ENCODE measurements around the gene MALL.
"Not testable (repeated sequence)": the region's sequence is repeated elsewhere in the genome, so short reads cannot be mapped to it uniquely, and the experiment has no call there.

The MALL gene

DNA sequence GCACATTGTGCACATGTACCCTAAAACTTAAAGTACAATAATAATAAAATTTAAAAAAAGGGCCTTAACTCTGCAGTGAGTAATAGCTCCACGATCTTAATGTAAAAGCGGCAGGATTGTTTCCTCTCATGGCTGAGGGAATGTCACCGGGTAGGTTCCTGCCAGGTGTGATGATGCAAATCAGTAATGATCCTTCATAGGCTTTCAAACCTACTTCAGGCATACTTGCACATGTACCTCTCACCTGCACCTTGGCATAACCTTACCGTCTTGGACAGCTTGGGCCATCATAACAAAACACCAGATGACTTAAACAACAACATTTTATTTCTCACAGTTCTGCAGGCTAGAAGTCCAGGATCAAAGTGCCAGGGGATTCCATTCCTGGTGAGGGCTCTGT is 39.7 kb downstream of the MALL start:
- H3K4me1 ChIP-seq (ENCODE audit: control extremely low read depth in 1 of 4, control insufficient read depth in 4 of 4, insufficient read depth in 4 of 4, low read length in 3 of 4); H3K4me3 ChIP-seq (ENCODE audit: control insufficient read depth in 1 of 7, extremely low read depth in 1 of 7, insufficient read depth in 4 of 7, low read depth in 2 of 7, low read length in 6 of 7); H3K9me3 ChIP-seq (ENCODE audit: control extremely low read depth in 1 of 5, control insufficient read depth in 4 of 5, insufficient read depth in 2 of 5, low read depth in 1 of 5, low read length in 4 of 5); H3K36me3 ChIP-seq (ENCODE audit: control insufficient read depth in 4 of 4, insufficient read depth in 4 of 4, low read length in 3 of 4); H3K27me3 ChIP-seq (replicated peaks in 2 of 5; ENCODE audit: control insufficient read depth in 4 of 5, insufficient read depth in 5 of 5, low read length in 4 of 5); POLR2A ChIA-PET; H3K27ac ChIP-seq (ENCODE audit: insufficient read depth in 1 of 2, low read depth in 1 of 2, low read length in 2 of 2, poor library complexity in 1 of 2, severe bottlenecking in 2 of 2); CTCF ChIA-PET; DNase-seq: not testable (repeated sequence)
- WGBS (ENCODE audit: insufficient coverage) = no CpG with 5 or more reads among the region's 4 CpGs

DNA sequence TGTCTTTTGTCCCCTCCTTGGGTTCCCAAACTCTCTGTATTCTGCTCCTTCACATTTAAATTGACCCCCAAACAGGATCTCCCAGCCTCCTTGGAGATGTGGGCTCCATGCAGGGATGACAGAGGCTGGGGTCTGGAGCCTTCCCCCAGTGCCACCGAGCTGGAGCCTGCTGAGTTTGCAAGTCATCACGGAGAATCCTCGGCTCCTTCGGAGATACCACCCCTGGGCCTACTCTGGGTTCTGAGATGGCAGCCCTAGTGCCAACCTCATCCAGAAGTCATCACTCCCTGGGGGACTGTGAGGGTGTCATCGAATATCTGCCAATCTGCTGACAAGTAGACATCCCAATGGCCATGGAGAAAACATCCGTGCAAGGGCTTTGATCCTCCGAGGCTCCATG is 45.8 kb downstream of the MALL start:
- H3K4me3 ChIP-seq (ENCODE audit: control insufficient read depth in 1 of 7, extremely low read depth in 1 of 7, insufficient read depth in 4 of 7, low read depth in 2 of 7, low read length in 6 of 7); H3K27me3 ChIP-seq (replicated peaks in 2 of 5; ENCODE audit: control insufficient read depth in 4 of 5, insufficient read depth in 5 of 5, low read length in 4 of 5); H3K27ac ChIP-seq (ENCODE audit: insufficient read depth in 1 of 2, low read depth in 1 of 2, low read length in 2 of 2, poor library complexity in 1 of 2, severe bottlenecking in 2 of 2); DNase-seq; H3K36me3 ChIP-seq (ENCODE audit: control insufficient read depth in 4 of 4, insufficient read depth in 4 of 4, low read length in 3 of 4); CTCF ChIA-PET; POLR2A ChIA-PET; H3K4me1 ChIP-seq (ENCODE audit: control extremely low read depth in 1 of 4, control insufficient read depth in 4 of 4, insufficient read depth in 4 of 4, low read length in 3 of 4); H3K9me3 ChIP-seq (ENCODE audit: control extremely low read depth in 1 of 5, control insufficient read depth in 4 of 5, insufficient read depth in 2 of 5, low read depth in 1 of 5, low read length in 4 of 5): not testable (repeated sequence)
- WGBS (ENCODE audit: insufficient coverage) = no CpG with 5 or more reads among the region's 7 CpGs

- H3K4me1 ChIP-seq (ENCODE audit: control extremely low read depth in 1 of 4, control insufficient read depth in 4 of 4, insufficient read depth in 4 of 4, low read length in 3 of 4); POLR2A ChIA-PET; H3K27ac ChIP-seq (ENCODE audit: insufficient read depth in 1 of 2, low read depth in 1 of 2, low read length in 2 of 2, poor library complexity in 1 of 2, severe bottlenecking in 2 of 2); H3K9me3 ChIP-seq (ENCODE audit: control extremely low read depth in 1 of 5, control insufficient read depth in 4 of 5, insufficient read depth in 2 of 5, low read depth in 1 of 5, low read length in 4 of 5); H3K36me3 ChIP-seq (ENCODE audit: control insufficient read depth in 4 of 4, insufficient read depth in 4 of 4, low read length in 3 of 4); CTCF ChIA-PET; DNase-seq; H3K4me3 ChIP-seq (ENCODE audit: control insufficient read depth in 1 of 7, extremely low read depth in 1 of 7, insufficient read depth in 4 of 7, low read depth in 2 of 7, low read length in 6 of 7); H3K27me3 ChIP-seq (replicated peaks in 2 of 5; ENCODE audit: control insufficient read depth in 4 of 5, insufficient read depth in 5 of 5, low read length in 4 of 5): not testable (repeated sequence)
- WGBS (ENCODE audit: insufficient coverage) = no CpG with 5 or more reads among the region's 3 CpGs
These were observed 47.5 kb downstream of the MALL start for GRCh38 chr2:110068153-110068552.

DNA sequence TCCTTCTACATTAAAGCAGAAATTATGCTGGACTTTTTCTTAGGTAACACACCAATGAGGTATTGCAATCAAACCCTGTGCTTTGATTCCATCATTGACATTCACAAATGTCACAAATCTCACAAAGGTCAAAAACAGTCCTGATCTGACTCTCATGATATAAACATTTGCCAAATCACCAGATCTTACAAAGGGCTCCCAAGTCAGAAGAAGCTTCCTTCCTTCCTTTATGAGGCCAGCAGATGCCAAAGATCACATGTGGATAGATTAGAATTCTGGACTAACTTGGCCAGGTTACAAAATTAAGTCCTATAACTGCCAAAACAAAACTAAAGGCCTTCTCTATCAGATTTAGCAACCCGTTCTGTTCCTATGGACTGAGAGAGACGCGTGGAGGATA is 53.3 kb downstream of the MALL start:
- WGBS (ENCODE audit: insufficient coverage) = no CpG with 5 or more reads among the region's 3 CpGs
- CTCF ChIA-PET; POLR2A ChIA-PET; H3K27me3 ChIP-seq (replicated peaks in 2 of 5; ENCODE audit: control insufficient read depth in 4 of 5, insufficient read depth in 5 of 5, low read length in 4 of 5); H3K9me3 ChIP-seq (ENCODE audit: control extremely low read depth in 1 of 5, control insufficient read depth in 4 of 5, insufficient read depth in 2 of 5, low read depth in 1 of 5, low read length in 4 of 5); DNase-seq; H3K4me3 ChIP-seq (ENCODE audit: control insufficient read depth in 1 of 7, extremely low read depth in 1 of 7, insufficient read depth in 4 of 7, low read depth in 2 of 7, low read length in 6 of 7); H3K27ac ChIP-seq (ENCODE audit: insufficient read depth in 1 of 2, low read depth in 1 of 2, low read length in 2 of 2, poor library complexity in 1 of 2, severe bottlenecking in 2 of 2); H3K4me1 ChIP-seq (ENCODE audit: control extremely low read depth in 1 of 4, control insufficient read depth in 4 of 4, insufficient read depth in 4 of 4, low read length in 3 of 4); H3K36me3 ChIP-seq (ENCODE audit: control insufficient read depth in 4 of 4, insufficient read depth in 4 of 4, low read length in 3 of 4): not testable (repeated sequence)

GRCh38 chr2:110060550-110060949 is 55.1 kb downstream of the MALL start:
- WGBS (ENCODE audit: insufficient coverage) = no CpG with 5 or more reads among the region's 2 CpGs
- H3K27me3 ChIP-seq (replicated peaks in 2 of 5; ENCODE audit: control insufficient read depth in 4 of 5, insufficient read depth in 5 of 5, low read length in 4 of 5); H3K4me1 ChIP-seq (ENCODE audit: control extremely low read depth in 1 of 4, control insufficient read depth in 4 of 4, insufficient read depth in 4 of 4, low read length in 3 of 4); H3K4me3 ChIP-seq (ENCODE audit: control insufficient read depth in 1 of 7, extremely low read depth in 1 of 7, insufficient read depth in 4 of 7, low read depth in 2 of 7, low read length in 6 of 7); H3K36me3 ChIP-seq (ENCODE audit: control insufficient read depth in 4 of 4, insufficient read depth in 4 of 4, low read length in 3 of 4); POLR2A ChIA-PET; H3K9me3 ChIP-seq (ENCODE audit: control extremely low read depth in 1 of 5, control insufficient read depth in 4 of 5, insufficient read depth in 2 of 5, low read depth in 1 of 5, low read length in 4 of 5); CTCF ChIA-PET; H3K27ac ChIP-seq (ENCODE audit: insufficient read depth in 1 of 2, low read depth in 1 of 2, low read length in 2 of 2, poor library complexity in 1 of 2, severe bottlenecking in 2 of 2); DNase-seq: not testable (repeated sequence)

DNA sequence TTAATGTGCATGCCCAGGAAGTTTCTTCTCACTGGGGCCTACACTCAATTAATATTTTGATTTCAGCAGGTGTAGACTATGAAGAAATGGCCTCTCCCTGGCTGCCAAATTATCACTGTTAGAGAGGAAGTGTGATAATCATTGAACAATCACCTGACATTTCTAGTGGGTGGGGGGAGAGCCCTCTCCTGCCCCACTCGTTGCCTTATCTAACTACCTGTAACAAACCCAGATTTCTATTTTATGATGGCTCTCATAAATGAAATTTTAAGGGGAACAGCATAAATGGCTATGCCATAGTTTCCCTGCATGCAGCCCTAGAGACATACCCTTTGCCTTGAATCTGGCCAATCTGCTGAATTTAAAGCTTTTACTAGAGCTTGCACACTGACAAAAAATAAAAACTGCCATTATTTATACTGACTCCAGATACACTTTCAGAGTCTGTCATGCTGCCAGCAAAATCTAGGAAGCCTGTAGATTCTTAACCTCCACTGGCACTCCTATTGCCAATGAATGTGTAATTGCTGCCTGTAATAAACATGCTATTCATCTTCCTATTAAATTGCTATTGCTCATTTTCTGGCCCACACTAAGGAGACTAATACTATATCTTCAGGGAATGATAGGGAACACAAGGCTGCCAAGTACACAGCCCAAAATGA is 55.8 kb downstream of the MALL start:
- WGBS (ENCODE audit: insufficient coverage) = no CpG with 5 or more reads among the region's 1 CpG
- H3K27ac ChIP-seq (ENCODE audit: insufficient read depth in 1 of 2, low read depth in 1 of 2, low read length in 2 of 2, poor library complexity in 1 of 2, severe bottlenecking in 2 of 2); POLR2A ChIA-PET; H3K27me3 ChIP-seq (replicated peaks in 2 of 5; ENCODE audit: control insufficient read depth in 4 of 5, insufficient read depth in 5 of 5, low read length in 4 of 5); DNase-seq; H3K4me1 ChIP-seq (ENCODE audit: control extremely low read depth in 1 of 4, control insufficient read depth in 4 of 4, insufficient read depth in 4 of 4, low read length in 3 of 4); H3K4me3 ChIP-seq (ENCODE audit: control insufficient read depth in 1 of 7, extremely low read depth in 1 of 7, insufficient read depth in 4 of 7, low read depth in 2 of 7, low read length in 6 of 7); H3K9me3 ChIP-seq (ENCODE audit: control extremely low read depth in 1 of 5, control insufficient read depth in 4 of 5, insufficient read depth in 2 of 5, low read depth in 1 of 5, low read length in 4 of 5); CTCF ChIA-PET; H3K36me3 ChIP-seq (ENCODE audit: control insufficient read depth in 4 of 4, insufficient read depth in 4 of 4, low read length in 3 of 4): not testable (repeated sequence)

GRCh38 chr2:110059009-110059693 is 56.5 kb downstream of the MALL start:
- WGBS (ENCODE audit: insufficient coverage) = no CpG with 5 or more reads among the region's 11 CpGs
- POLR2A ChIA-PET; DNase-seq; H3K36me3 ChIP-seq (ENCODE audit: control insufficient read depth in 4 of 4, insufficient read depth in 4 of 4, low read length in 3 of 4); H3K4me3 ChIP-seq (ENCODE audit: control insufficient read depth in 1 of 7, extremely low read depth in 1 of 7, insufficient read depth in 4 of 7, low read depth in 2 of 7, low read length in 6 of 7); H3K9me3 ChIP-seq (ENCODE audit: control extremely low read depth in 1 of 5, control insufficient read depth in 4 of 5, insufficient read depth in 2 of 5, low read depth in 1 of 5, low read length in 4 of 5); H3K27ac ChIP-seq (ENCODE audit: insufficient read depth in 1 of 2, low read depth in 1 of 2, low read length in 2 of 2, poor library complexity in 1 of 2, severe bottlenecking in 2 of 2); CTCF ChIA-PET; H3K27me3 ChIP-seq (replicated peaks in 2 of 5; ENCODE audit: control insufficient read depth in 4 of 5, insufficient read depth in 5 of 5, low read length in 4 of 5); H3K4me1 ChIP-seq (ENCODE audit: control extremely low read depth in 1 of 4, control insufficient read depth in 4 of 4, insufficient read depth in 4 of 4, low read length in 3 of 4): not testable (repeated sequence)
